ENCODE data around the gene TPPP3.

- TF ChIP-seq CTCF (IDR thresholded peaks at IDR 0.05; ENCODE audit: extremely low read depth in 1 of 2, insufficient read depth in 1 of 2, low read depth in 1 of 2, low read length in 2 of 2), result no peak
- TF ChIP-seq EZH2 (IDR thresholded peaks at IDR 0.05; ENCODE audit: borderline replicate concordance, low read depth, low read length, severe bottlenecking), result no peak
These were observed 39.2 kb upstream of the TPPP3 start for GRCh38 chr16:67432506-67432890.

Data from endothelial cell of umbilical vein (primary cell).